H1 (cell line): ENCODE results near the gene MTX2. TPM values are rescaled to one million over a fixed set of nuclear protein-coding genes. Genes with fewer than 3 reads are reported as not detected.

ENCODE experiments used
- CTCF ChIA-PET: fragments of 300-600 bp; sonication (Branson Sonifier 250); formaldehyde crosslinking; loops from one replicate; lab custom pipeline; 2021; ENCODE audit not compliant: partially characterized antibody; lab: Charles Lee
- POLR2A ChIA-PET: fragments of 300-600 bp; sonication (Branson Sonifier 250); formaldehyde crosslinking; loops from one replicate; lab custom pipeline; 2021; ENCODE audit warnings: inconsistent platforms; ENCODE audit not compliant: partially characterized antibody; lab: Charles Lee
- DNase-seq, 2 experiments: peaks; one replicate each; pipeline versions ENCODE4 v3.0.0 to v3.0.0-alpha.2; 2010 to 2022; ENCODE audit warnings: low spot score in 2 of 2, low read depth in 1 of 2, mixed read lengths in 1 of 2
- FAIRE-seq: peaks from 2 replicates; lab custom pipeline; 2011; peaks lifted over from hg19 to GRCh38; lab: Jason Lieb, UNC
- H2AFZ ChIP-seq: 2 replicates; pipeline ENCODE4 v1.8.1; 2012; ENCODE audit warnings: low read length, inconsistent platforms
- H2AK5ac ChIP-seq: 2 replicates; pipeline ENCODE4 v1.6.1; 2013; ENCODE audit warnings: low read depth, low read length
- H2BK120ac ChIP-seq: replicated peaks from 2 replicates; pipeline ENCODE3; 2013; ENCODE audit warnings: low read depth, low read length, inconsistent platforms
- H2BK12ac ChIP-seq: 2 replicates; pipeline ENCODE4 v1.6.1; 2013; ENCODE audit warnings: low read depth, low read length
- H2BK15ac ChIP-seq: 2 replicates; pipeline ENCODE4 v1.6.1; 2013; ENCODE audit warnings: low read length
- H2BK20ac ChIP-seq: 2 replicates; pipeline ENCODE4 v1.6.1; 2013; ENCODE audit warnings: low read length
- H2BK5ac ChIP-seq: 2 replicates; pipeline ENCODE4 v1.6.1; 2013; ENCODE audit warnings: low read depth, low read length
- H3K14ac ChIP-seq: 2 replicates; pipeline ENCODE4 v1.6.1; 2013; ENCODE audit warnings: inconsistent platforms; ENCODE audit not compliant: insufficient read length
- H3K18ac ChIP-seq: 2 replicates; pipeline ENCODE4 v1.6.1; 2013; ENCODE audit warnings: low read length; ENCODE audit errors: extremely low read depth
- H3K23ac ChIP-seq: 2 replicates; pipeline ENCODE4 v1.6.1; 2013; ENCODE audit warnings: inconsistent platforms; ENCODE audit not compliant: insufficient read length
- H3K23me2 ChIP-seq: 2 replicates; pipeline ENCODE4 v1.6.1; 2013; ENCODE audit warnings: low read depth, low read length
- H3K27ac ChIP-seq: 2 replicates; pipeline ENCODE4 v1.6.1; 2011; ENCODE audit warnings: low read depth, low read length, inconsistent platforms
- H3K27me3 ChIP-seq, 4 experiments: replicated peaks in 1 of 4; 1 replicate in 1 of 4; 2 replicates in 3 of 4; pipeline versions ENCODE4 v1.6.1 to v1.8.1; 2011 to 2013; ENCODE audit warnings: low read length in 3 of 4, mild to moderate bottlenecking in 3 of 4, inconsistent platforms in 2 of 4, mixed read lengths in 2 of 4, moderate library complexity in 1 of 4; ENCODE audit not compliant: control insufficient read depth in 3 of 4, insufficient read depth in 3 of 4; ENCODE audit errors: extremely low read depth in 1 of 4
- H3K36me3 ChIP-seq, 4 experiments: 2 replicates each; pipeline versions ENCODE4 v1.6.1 to v1.8.1; 2011 to 2013; ENCODE audit warnings: mild to moderate bottlenecking in 4 of 4, low read length in 3 of 4, moderate library complexity in 2 of 4, control low read depth in 1 of 4, inconsistent platforms in 1 of 4; ENCODE audit not compliant: insufficient read depth in 4 of 4, control insufficient read depth in 2 of 4
- H3K4ac ChIP-seq: replicated peaks from 2 replicates; pipeline ENCODE3; 2013; ENCODE audit warnings: low read length, low read depth, mixed read lengths, inconsistent platforms; ENCODE audit not compliant: insufficient read length
- H3K4me1 ChIP-seq, 4 experiments: replicated peaks in 1 of 4; 1 replicate in 1 of 4; 2 replicates in 3 of 4; pipeline versions ENCODE4 v1.6.1 to v1.8.1; 2011 to 2013; ENCODE audit warnings: low read length in 3 of 4, inconsistent platforms in 2 of 4, mixed read lengths in 1 of 4; ENCODE audit not compliant: insufficient read depth in 4 of 4, control insufficient read depth in 3 of 4
- H3K4me2 ChIP-seq, 2 experiments: 2 replicates each; pipeline versions ENCODE4 v1.6.1 to v1.8.1; 2011 to 2013; ENCODE audit warnings: low read depth in 2 of 2, low read length in 2 of 2, control low read depth in 1 of 2, inconsistent platforms in 1 of 2, mild to moderate bottlenecking in 1 of 2; ENCODE audit not compliant: insufficient read depth in 1 of 2
- H3K4me3 ChIP-seq, 4 experiments: fragments of 200-600, 300-600 bp in 1 of 4; sonication (generic), shearing (Covaris generic), sonication (Bioruptor Twin) in 1 of 4; 2 replicates each; pipeline versions ENCODE4 v1.5.1 to v1.8.1; 2011 to 2016; ENCODE audit warnings: low read length in 4 of 4, low read depth in 3 of 4, control low read depth in 2 of 4, inconsistent platforms in 2 of 4, mild to moderate bottlenecking in 2 of 4, mixed read lengths in 1 of 4, moderate library complexity in 1 of 4; ENCODE audit not compliant: insufficient read depth in 2 of 4; ENCODE audit errors: extremely low read depth in 1 of 4
- H3K56ac ChIP-seq: replicated peaks from 2 replicates; pipeline ENCODE3; 2013; ENCODE audit warnings: low read depth, mild to moderate bottlenecking, mixed read lengths, low read length, inconsistent platforms; ENCODE audit not compliant: insufficient read length
- H3K79me1 ChIP-seq: 2 replicates; pipeline ENCODE4 v1.6.1; 2013; ENCODE audit warnings: low read depth, low read length, control low read depth
- H3K79me2 ChIP-seq, 2 experiments: 2 replicates each; pipeline versions ENCODE4 v1.6.1 to v1.8.1; 2012 to 2013; ENCODE audit warnings: low read length in 2 of 2, mild to moderate bottlenecking in 2 of 2, inconsistent platforms in 1 of 2; ENCODE audit not compliant: insufficient read depth in 2 of 2, control insufficient read depth in 1 of 2
- H3K9ac ChIP-seq, 4 experiments: replicated peaks in 1 of 4; 1 replicate in 1 of 4; 2 replicates in 3 of 4; pipeline versions ENCODE4 v1.6.1 to v1.8.1; 2011 to 2013; ENCODE audit warnings: low read depth in 3 of 4, low read length in 3 of 4, control low read depth in 2 of 4, mild to moderate bottlenecking in 2 of 4, moderate library complexity in 2 of 4, inconsistent platforms in 1 of 4; ENCODE audit errors: extremely low read depth in 1 of 4
- H3K9me3 ChIP-seq, 2 experiments: 2 replicates each; pipeline versions ENCODE4 v1.6.1 to v1.8.1; 2012 to 2013; ENCODE audit warnings: mild to moderate bottlenecking in 2 of 2, moderate library complexity in 2 of 2, control low read depth in 1 of 2, inconsistent platforms in 1 of 2, low read depth in 1 of 2, low read length in 1 of 2, mixed read lengths in 1 of 2; ENCODE audit not compliant: insufficient read depth in 2 of 2
- H4K20me1 ChIP-seq, 2 experiments: replicated peaks in 1 of 2; 2 replicates each; pipeline versions ENCODE3 to v1.8.1; 2011 to 2013; ENCODE audit warnings: inconsistent platforms in 2 of 2, low read length in 2 of 2, mild to moderate bottlenecking in 1 of 2; ENCODE audit not compliant: insufficient read depth in 2 of 2, control insufficient read depth in 1 of 2
- H4K5ac ChIP-seq: 2 replicates; pipeline ENCODE4 v1.6.1; 2013; ENCODE audit warnings: low read length, low read depth, mixed read lengths, inconsistent platforms; ENCODE audit not compliant: insufficient read length
- H4K8ac ChIP-seq: 2 replicates; pipeline ENCODE4 v1.8.0; 2013; ENCODE audit warnings: mild to moderate bottlenecking, moderate library complexity, low read length, inconsistent platforms; ENCODE audit not compliant: insufficient read depth; ENCODE audit errors: extremely low read depth
- H4K91ac ChIP-seq: replicated peaks from 2 replicates; pipeline ENCODE3; 2013; ENCODE audit warnings: low read length, mixed read lengths, inconsistent platforms; ENCODE audit not compliant: insufficient read length
- ASH2L ChIP-seq: fragments of 200-600, 300-600 bp; sonication (generic); IDR thresholded peaks from one replicate; pipeline ENCODE4 v1.7.1; 2017; ENCODE audit warnings: low read length
- CTBP2 ChIP-seq: IDR thresholded peaks from 2 replicates; pipeline ENCODE4 v1.7.0; 2011; ENCODE audit warnings: borderline replicate concordance, mild to moderate bottlenecking, moderate library complexity, mixed read lengths, low read length; ENCODE audit not compliant: insufficient read depth, insufficient read length
- EZH2 ChIP-seq: fragments of 200-600 bp; sonication (generic); IDR thresholded peaks from 2 replicates; pipeline ENCODE4 v1.7.1; 2012; ENCODE audit warnings: low read depth, mild to moderate bottlenecking, moderate library complexity, low read length, inconsistent platforms; ENCODE audit not compliant: severe bottlenecking
- GTF2F1 ChIP-seq: IDR thresholded peaks from 2 replicates; pipeline ENCODE4 v1.6.1; 2012; ENCODE audit warnings: low read depth, low read length, improper control_type of control experiment, borderline replicate concordance
- HDAC2 ChIP-seq, 2 experiments: fragments of 300-600 bp in 1 of 2; sonication (generic) in 1 of 2; IDR thresholded peaks; 2 replicates each; pipeline ENCODE4 v1.6.1; 2011 to 2012; ENCODE audit warnings: low read depth in 2 of 2, low read length in 2 of 2, mild to moderate bottlenecking in 2 of 2, moderate library complexity in 2 of 2, borderline replicate concordance in 1 of 2, inconsistent platforms in 1 of 2
- MAX ChIP-seq: IDR thresholded peaks from 2 replicates; pipeline ENCODE4 v1.6.1; 2012; ENCODE audit warnings: inconsistent platforms
- PHF8 ChIP-seq: fragments of 200-600 bp; sonication (generic); conservative IDR thresholded peaks from 2 replicates; pipeline ENCODE4 v1.7.1; 2012; ENCODE audit warnings: low read depth, mild to moderate bottlenecking, inconsistent platforms, low read length, moderate library complexity
- SIN3A ChIP-seq, 2 experiments: IDR thresholded peaks in 1 of 2; conservative IDR thresholded peaks in 1 of 2; 2 replicates each; pipeline ENCODE4 v1.6.1; 2011 to 2012; ENCODE audit warnings: low read length in 2 of 2, improper control_type of control experiment in 1 of 2, low read depth in 1 of 2, mild to moderate bottlenecking in 1 of 2
- SIRT6 ChIP-seq: IDR thresholded peaks from one replicate; pipeline ENCODE4 v1.7.1; 2012; ENCODE audit warnings: low read length, inconsistent platforms
- SRF ChIP-seq: IDR thresholded peaks from 2 replicates; pipeline ENCODE4 v1.6.1; 2011; ENCODE audit warnings: mild to moderate bottlenecking, low read depth, low read length, moderate library complexity
- SUZ12 ChIP-seq: fragments of 200-600 bp; sonication (generic); IDR thresholded peaks from 2 replicates; pipeline ENCODE4 v1.6.1; 2012; ENCODE audit warnings: mild to moderate bottlenecking, inconsistent platforms, low read length, moderate library complexity, mixed read lengths
- TBP ChIP-seq: IDR thresholded peaks from 2 replicates; pipeline ENCODE4 v1.6.1; 2011; ENCODE audit warnings: low read depth, low read length, improper control_type of control experiment
- TCF12 ChIP-seq: IDR thresholded peaks from 2 replicates; pipeline ENCODE4 v1.6.1; 2011; ENCODE audit warnings: low read depth, mild to moderate bottlenecking, low read length
- YY1 ChIP-seq: IDR thresholded peaks from 2 replicates; pipeline ENCODE4 v1.6.1; 2011; ENCODE audit warnings: low read depth, mild to moderate bottlenecking, low read length
- polyA plus RNA-seq, 7 experiments: library from polyadenylated mRNA; depleted of rRNA in 3 of 7; stranded (reverse) in 5 of 7; unstranded in 2 of 7; fragments of >200 nt in 5 of 7; fragments of 200-250 nt in 2 of 7; gene quantifications; 1 replicate in 5 of 7; 2 replicates in 1 of 7; 4 replicates in 1 of 7; pipeline versions ENCODE4 v1.2.1 to v1.2.3, GENCODE V29; 2011 to 2013; ENCODE audit warnings: missing spikeins in 2 of 7, mixed read lengths in 2 of 7
- total RNA-seq: library from RNA; stranded (reverse); fragmentation: NEBNext Ultra II Directional; extraction: Animal tissue kit (Norgen Biotek cat#: 25700); gene quantifications from 2 replicates; pipeline ENCODE4 v1.2.1, GENCODE V29; 2021

The MTX2 gene
- total and polyA plus RNA-seq, 2 of the 8 experiments (the other 6 are each of a cell fraction or from before 2014, with no cell fraction given): 33.5 to 38.3 TPM

- H3K27ac ChIP-seq: no peak overlapping the region
- no peaks in the 10 kb centered on the region for H3K23me2 ChIP-seq
- H3K9ac ChIP-seq: no peak overlapping the region
- H3K23ac ChIP-seq: no peak overlapping the region
- H2BK20ac ChIP-seq: no peak overlapping the region
- no peaks in the 10 kb centered on the region for H3K4me1 ChIP-seq
- FAIRE-seq (no peak), DNase-seq (no peak)
- POLR2A ChIA-PET: no interaction called here
- H2AK5ac ChIP-seq: no peak overlapping the region
- no peaks in the 10 kb centered on the region for H3K9me3 ChIP-seq
- no peaks in the 10 kb centered on the region for H3K36me3 ChIP-seq
- H3K14ac ChIP-seq: no peak overlapping the region
- no peak overlapping the region for H2BK5ac ChIP-seq
- H4K8ac ChIP-seq: no peak overlapping the region
- no peaks in the 10 kb centered on the region for H3K27me3 ChIP-seq
- H3K79me2 ChIP-seq: peaks cover 13 to 96% of the 10 kb centered on the region in 2 experiments
- no peak overlapping the region for H3K4me3 ChIP-seq
- no peak overlapping the region for H3K56ac ChIP-seq
- no peak overlapping the region for H2AFZ ChIP-seq
- no peak overlapping the region for H4K91ac ChIP-seq
- CTCF ChIA-PET: interaction anchor here (0.6 to 0.9 kb wide), 7 partner anchors 9 to 1537 kb away, joined by 3 to 5 read pairs (median 3); no protein-coding TSS in a partner anchor
- peaks cover 9 to 11% of the 10 kb centered on the region in 2 experiments for H4K20me1 ChIP-seq
- H2BK15ac ChIP-seq: no peak overlapping the region
- no peak overlapping the region for H2BK120ac ChIP-seq
- no peak overlapping the region for H3K4ac ChIP-seq
- no peak overlapping the region for H3K4me2 ChIP-seq
- H3K79me1 ChIP-seq: peaks cover 12% of the 10 kb centered on the region
- no peak overlapping the region for H3K18ac ChIP-seq
- H2BK12ac ChIP-seq: no peak overlapping the region
- H4K5ac ChIP-seq: no peak overlapping the region
- TF ChIP-seq EZH2: no peak
- TF ChIP-seq CTBP2: no peak
- no peak for TF ChIP-seq YY1
- no peak for TF ChIP-seq SUZ12
- no peak for TF ChIP-seq SIN3A (conservative IDR thresholded peaks at IDR 0.05 in 1 of 2, IDR thresholded peaks at IDR 0.05 in 1 of 2; ENCODE audit: low read depth in 1 of 2, low read length in 2 of 2)
- TF ChIP-seq ASH2L: no peak
- no peak for TF ChIP-seq SIRT6
- TF ChIP-seq GTF2F1: no peak
- TF ChIP-seq TBP: no peak
- TF ChIP-seq PHF8: no peak
- TF ChIP-seq SRF: no peak
- no peak for TF ChIP-seq HDAC2 (IDR thresholded peaks at IDR 0.05; ENCODE audit: borderline replicate concordance in 1 of 2, low read depth in 2 of 2, low read length in 2 of 2)
- no peak for TF ChIP-seq MAX
- TF ChIP-seq TCF12: no peak
Observed at GRCh38 chr2:176285321-176285720, 16.1 kb downstream of the MTX2 start.
